ENCODE data around the gene PRDX3. TPM values are rescaled to one million over a fixed set of nuclear protein-coding genes. Genes with fewer than 3 reads are reported as not detected.

The PRDX3 gene
- total and polyA plus RNA-seq, 3 donors from 2014 or later: 71.7 to 118 (median 101) TPM

DNA sequence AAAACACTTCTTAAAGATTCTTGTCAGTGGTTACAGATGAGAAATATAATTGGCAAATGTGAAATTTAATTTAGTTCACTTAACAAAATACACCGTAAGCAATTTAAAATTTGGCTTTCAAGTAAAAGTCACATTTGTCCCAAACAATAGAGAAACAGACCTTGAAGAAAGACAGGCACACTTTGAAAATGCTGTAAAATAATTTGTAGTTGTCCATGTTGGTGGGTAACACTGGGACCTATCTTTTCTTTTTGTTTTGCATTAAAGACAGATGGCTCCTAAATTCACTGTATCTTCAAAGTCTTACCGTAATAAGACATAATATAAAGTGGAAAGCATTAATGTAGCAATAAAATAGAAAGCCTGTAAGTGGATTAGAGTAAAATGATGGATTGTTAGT lies 32.0 kb upstream of the PRDX3 start:
- Histone ChIP-seq H3K36me3 (ENCODE audit: low read depth, missing control alignments) (no peaks in the 10 kb centered on the region), H3K9me3 (no peaks in the 10 kb centered on the region), H3K4me3 (no peak overlapping the region), H3K27ac (no peak overlapping the region), H3K27me3 (no peaks in the 10 kb centered on the region), H3K4me1 (peaks cover 4% of the 10 kb centered on the region)
- WGBS, 2 donors: 94 to 98% methylated on average over 2 of the region's 2 CpGs
- TF ChIP-seq, protein P1, sequence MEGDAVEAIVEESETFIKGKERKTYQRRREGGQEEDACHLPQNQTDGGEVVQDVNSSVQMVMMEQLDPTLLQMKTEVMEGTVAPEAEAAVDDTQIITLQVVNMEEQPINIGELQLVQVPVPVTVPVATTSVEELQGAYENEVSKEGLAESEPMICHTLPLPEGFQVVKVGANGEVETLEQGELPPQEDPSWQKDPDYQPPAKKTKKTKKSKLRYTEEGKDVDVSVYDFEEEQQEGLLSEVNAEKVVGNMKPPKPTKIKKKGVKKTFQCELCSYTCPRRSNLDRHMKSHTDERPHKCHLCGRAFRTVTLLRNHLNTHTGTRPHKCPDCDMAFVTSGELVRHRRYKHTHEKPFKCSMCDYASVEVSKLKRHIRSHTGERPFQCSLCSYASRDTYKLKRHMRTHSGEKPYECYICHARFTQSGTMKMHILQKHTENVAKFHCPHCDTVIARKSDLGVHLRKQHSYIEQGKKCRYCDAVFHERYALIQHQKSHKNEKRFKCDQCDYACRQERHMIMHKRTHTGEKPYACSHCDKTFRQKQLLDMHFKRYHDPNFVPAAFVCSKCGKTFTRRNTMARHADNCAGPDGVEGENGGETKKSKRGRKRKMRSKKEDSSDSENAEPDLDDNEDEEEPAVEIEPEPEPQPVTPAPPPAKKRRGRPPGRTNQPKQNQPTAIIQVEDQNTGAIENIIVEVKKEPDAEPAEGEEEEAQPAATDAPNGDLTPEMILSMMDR (IDR thresholded peaks at IDR 0.05): no peak
- no peak for TF ChIP-seq POLR2A (IDR thresholded peaks at IDR 0.05)
- DNase-seq: no peak
- intact Hi-C loops (cut with DNase I; ENCODE audit: low total_unique reads): no loop called here

DNA sequence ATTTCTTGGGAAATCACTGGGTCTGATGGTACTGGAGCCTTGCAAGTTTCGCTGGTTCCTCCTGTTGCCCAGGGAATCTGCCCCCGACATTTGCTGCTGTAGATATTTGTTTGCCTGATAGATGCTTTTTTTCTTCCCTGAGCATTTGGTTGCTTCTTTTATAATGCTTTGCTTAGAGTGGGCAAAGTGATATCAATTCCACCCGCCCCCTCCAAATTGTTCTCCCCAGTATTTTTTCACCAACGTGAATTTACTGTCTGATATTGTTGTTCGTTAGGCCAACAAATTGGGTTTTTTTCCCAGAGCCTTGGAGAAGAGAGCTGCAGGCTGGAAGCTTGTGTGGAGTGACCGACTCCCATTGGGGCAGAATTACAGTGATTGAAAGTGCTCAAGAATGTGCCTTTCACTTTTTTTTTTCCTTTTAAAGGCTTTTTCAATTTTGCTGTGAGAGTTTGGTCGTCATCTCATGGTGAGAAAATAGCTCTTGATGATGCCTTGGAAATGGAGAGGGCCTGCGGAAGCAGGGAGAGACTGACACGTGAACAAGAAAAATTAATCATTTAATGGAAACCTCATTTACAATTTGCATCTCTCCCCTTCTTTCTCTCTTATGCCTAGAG lies 31.2 kb upstream of the PRDX3 start:
- intact Hi-C loops (cut with DNase I; ENCODE audit: low total_unique reads): loop anchor here (10.0 kb wide), 2 partner anchors 205 to 235 kb away; no protein-coding TSS in a partner anchor
- TF ChIP-seq POLR2A (IDR thresholded peaks at IDR 0.05): no peak
- TF ChIP-seq, protein P1 (IDR thresholded peaks at IDR 0.05): no peak
- H3K36me3 ChIP-seq (ENCODE audit: low read depth, missing control alignments): no peaks in the 10 kb centered on the region
- peak overlapping the region in 1 of 2 donors; percentile 67 for H3K4me3 ChIP-seq
- no peaks in the 10 kb centered on the region for H3K4me1 ChIP-seq
- 38 to 49% methylated on average over 9 of the region's 9 CpGs for WGBS, 2 donors
- no peak overlapping the region for H3K27ac ChIP-seq
- no peak for DNase-seq
- no peaks in the 10 kb centered on the region for H3K9me3 ChIP-seq
- no peaks in the 10 kb centered on the region for H3K27me3 ChIP-seq

DNA sequence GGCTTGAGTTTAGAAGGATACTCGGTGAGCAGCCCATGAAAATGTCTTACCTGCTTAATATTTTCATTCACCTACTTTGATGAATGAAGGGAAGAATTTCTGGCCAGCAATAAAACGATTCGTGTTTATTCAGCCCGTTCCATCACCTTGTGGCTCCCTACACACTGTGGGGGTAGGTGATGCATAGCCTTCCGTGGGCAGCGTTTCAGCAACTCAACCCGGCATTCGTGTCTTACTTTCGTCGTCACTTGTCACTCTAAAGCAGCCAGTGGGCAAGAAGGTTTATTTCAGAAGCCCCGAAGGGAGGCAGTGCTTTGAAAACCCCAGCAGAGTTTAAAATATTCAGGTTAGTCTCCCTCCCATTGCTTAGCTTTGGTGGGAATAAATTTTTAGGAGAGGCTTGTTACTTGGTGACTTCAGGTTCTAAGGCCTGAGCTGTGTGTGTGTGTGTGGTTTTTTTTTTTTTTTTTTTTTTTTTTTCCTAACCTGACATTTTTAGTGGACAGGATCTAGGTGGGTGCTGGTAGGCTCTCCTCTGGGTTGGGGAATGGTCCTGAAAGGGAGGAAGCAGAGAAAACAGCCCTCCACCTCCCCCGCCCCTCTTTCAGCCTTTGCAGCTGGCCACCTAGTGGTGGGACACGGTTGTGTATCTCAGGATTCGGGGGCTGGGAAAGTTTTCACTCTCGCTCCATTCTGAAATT lies 30.6 kb upstream of the PRDX3 start:
- TF ChIP-seq, protein P1 (IDR thresholded peaks at IDR 0.05): peak; percentile 64 to 75 (median 68)
- TF ChIP-seq POLR2A (IDR thresholded peaks at IDR 0.05): no peak
- Histone ChIP-seq H3K36me3 (ENCODE audit: low read depth, missing control alignments) (no peaks in the 10 kb centered on the region), H3K4me1 (no peaks in the 10 kb centered on the region), H3K27me3 (no peaks in the 10 kb centered on the region), H3K27ac (peak overlapping the region in 1 of 2 donors; percentile 97), H3K9me3 (no peaks in the 10 kb centered on the region), H3K4me3 (peak overlapping the region in 1 of 2 donors; percentile 67)
- 32 to 33% methylated on average over 15 of the region's 15 CpGs for WGBS, 2 donors
- DNase-seq: peak; percentile 70
- intact Hi-C loops (cut with DNase I; ENCODE audit: low total_unique reads): loop anchor here (10.0 kb wide), 2 partner anchors 206 to 236 kb away; no protein-coding TSS in a partner anchor

DNA sequence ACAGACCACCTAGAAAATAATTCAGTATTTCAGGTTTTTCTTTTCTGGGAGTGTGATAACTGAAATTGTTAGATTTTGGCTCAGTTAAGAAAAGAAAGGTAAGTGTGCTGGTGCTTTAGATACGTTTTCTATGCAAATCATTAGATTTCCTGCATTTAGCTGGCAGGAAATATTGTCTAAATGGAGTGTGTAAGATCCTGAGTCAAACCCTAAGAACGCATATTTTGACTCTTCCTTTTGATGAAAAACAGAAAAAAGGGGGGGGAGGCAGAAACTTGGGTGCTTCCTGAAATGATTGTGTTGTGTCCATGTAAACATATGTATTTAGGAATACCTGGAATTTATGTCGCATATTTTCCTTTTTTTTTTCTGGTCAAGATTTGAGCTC lies 29.9 kb upstream of the PRDX3 start:
- no peak for TF ChIP-seq POLR2A (IDR thresholded peaks at IDR 0.05)
- TF ChIP-seq, protein P1 (IDR thresholded peaks at IDR 0.05): no peak
- Histone ChIP-seq H3K4me3 (peak overlapping the region; percentile 67 to 93), H3K9me3 (no peaks in the 10 kb centered on the region), H3K36me3 (ENCODE audit: low read depth, missing control alignments) (no peaks in the 10 kb centered on the region), H3K27ac (peak overlapping the region in 1 of 2 donors; percentile 97), H3K4me1 (no peaks in the 10 kb centered on the region), H3K27me3 (no peaks in the 10 kb centered on the region)
- WGBS, 2 donors: 10 to 17% methylated on average over 3 of the region's 3 CpGs
- DNase-seq: no peak
- intact Hi-C loops (cut with DNase I; ENCODE audit: low total_unique reads): loop anchor here (10.0 kb wide), 2 partner anchors 206 to 236 kb away; no protein-coding TSS in a partner anchor

Measured in testis (tissue), 3 donors.